K562 (cell line): ENCODE measurements around the gene ACKR2.

Source experiments
- NFXL1 ChIP-seq: fragments of 450-650 bp; formaldehyde crosslinking; IDR thresholded peaks from 2 replicates; pipeline ENCODE4 v1.4.0; 2021; ENCODE audit warnings: mild to moderate bottlenecking
- SMARCE1 ChIP-seq: fragments of 450-650 bp; IDR thresholded peaks from 2 replicates; pipeline ENCODE4 v1.7.1; 2016; ENCODE audit warnings: mild to moderate bottlenecking

GRCh38 chr3:42830437-42831320 is 21.4 kb downstream of the ACKR2 start:
- no peak for TF ChIP-seq SMARCE1
- TF ChIP-seq NFXL1 (CRISPR knock-in tag): no peak
